ENCODE measurements around the gene DUSP1. TPM values are rescaled to one million over a fixed set of nuclear protein-coding genes. Genes with fewer than 3 reads are reported as not detected.
A peak's percentile ranks its signal among the peaks of the same experiment; 100 is the strongest.

The DUSP1 gene
- total RNA-seq, 1 donor from 2014 or later = 50.9 TPM

- Mint-ChIP-seq H3K27ac (peak overlapping the region; percentile 99), H3K9me3 (no peaks in the 10 kb centered on the region), H3K4me1 (ENCODE audit: unreplicated experiment) (peaks cover 51% of the 10 kb centered on the region), H3K36me3 (peaks cover 28% of the 10 kb centered on the region), H3K4me3 (peak overlapping the region; percentile 96), H3K27me3 (no peaks in the 10 kb centered on the region)
- DNase-seq (ENCODE audit: extremely low spot score, unreplicated experiment) = no peak
- TF ChIP-seq CTCF (conservative IDR thresholded peaks at IDR 0.05) = no peak
Measured at GRCh38 chr5:172768573-172769341, 2.2 kb downstream of the DUSP1 start.

GRCh38 chr5:172768098-172768572 is 2.9 kb downstream of the DUSP1 start:
- Mint-ChIP-seq H3K9me3 (no peaks in the 10 kb centered on the region), H3K27ac (peak overlapping the region; percentile 99), H3K4me3 (peak overlapping the region; percentile 96), H3K4me1 (ENCODE audit: unreplicated experiment) (peaks cover 51% of the 10 kb centered on the region), H3K36me3 (peaks cover 28% of the 10 kb centered on the region), H3K27me3 (no peaks in the 10 kb centered on the region)
- no peak for DNase-seq (ENCODE audit: extremely low spot score, unreplicated experiment)
- TF ChIP-seq CTCF (conservative IDR thresholded peaks at IDR 0.05) = no peak

- no peak for DNase-seq (ENCODE audit: extremely low spot score, unreplicated experiment)
- no peaks in the 10 kb centered on the region for H3K27me3 Mint-ChIP-seq
- peaks cover 28% of the 10 kb centered on the region for H3K36me3 Mint-ChIP-seq
- peaks cover 48% of the 10 kb centered on the region for H3K4me1 Mint-ChIP-seq (ENCODE audit: unreplicated experiment)
- no peak for TF ChIP-seq CTCF (conservative IDR thresholded peaks at IDR 0.05)
- H3K9me3 Mint-ChIP-seq = no peaks in the 10 kb centered on the region
- H3K27ac Mint-ChIP-seq = peak overlapping the region; percentile 99
- H3K4me3 Mint-ChIP-seq = peak overlapping the region; percentile 82
Measured at GRCh38 chr5:172766287-172767108, 4.5 kb downstream of the DUSP1 start.

- H3K9me3 Mint-ChIP-seq = peaks cover 5% of the 10 kb centered on the region
- TF ChIP-seq CTCF (conservative IDR thresholded peaks at IDR 0.05) = no peak
- peak overlapping the region; percentile 99 for H3K27ac Mint-ChIP-seq
- no peaks in the 10 kb centered on the region for H3K27me3 Mint-ChIP-seq
- peak overlapping the region; percentile 82 for H3K4me3 Mint-ChIP-seq
- H3K4me1 Mint-ChIP-seq (ENCODE audit: unreplicated experiment) = peaks cover 48% of the 10 kb centered on the region
- DNase-seq (ENCODE audit: extremely low spot score, unreplicated experiment) = no peak
- peaks cover 28% of the 10 kb centered on the region for H3K36me3 Mint-ChIP-seq
Measured at GRCh38 chr5:172765766-172766286, 5.2 kb downstream of the DUSP1 start.

- peak; percentile 37 for TF ChIP-seq CTCF (conservative IDR thresholded peaks at IDR 0.05)
- H3K4me3 Mint-ChIP-seq = peak overlapping the region; percentile 82
- H3K27me3 Mint-ChIP-seq = no peaks in the 10 kb centered on the region
- peak overlapping the region; percentile 99 for H3K27ac Mint-ChIP-seq
- H3K4me1 Mint-ChIP-seq (ENCODE audit: unreplicated experiment) = peaks cover 48% of the 10 kb centered on the region
- peaks cover 5% of the 10 kb centered on the region for H3K9me3 Mint-ChIP-seq
- DNase-seq (ENCODE audit: extremely low spot score, unreplicated experiment) = peak; percentile 94
- H3K36me3 Mint-ChIP-seq = peaks cover 27% of the 10 kb centered on the region
Measured at GRCh38 chr5:172764861-172765765, 5.9 kb downstream of the DUSP1 start.

Data from type B pancreatic cell (in vitro differentiated cells).